ENCODE results near the gene CHRNA4.

CHRNA4 gene

GRCh38 chr20:63312273-63312672 is 48.9 kb downstream of the CHRNA4 start:
- no peak for TF ChIP-seq CTCF (IDR thresholded peaks at IDR 0.05)
- H3K4me3 ChIP-seq (ENCODE audit: low read depth, low read length) = no peak overlapping the region
- H3K4me1 ChIP-seq = peaks cover 27% of the 10 kb centered on the region
- H3K36me3 ChIP-seq (ENCODE audit: control insufficient read depth, insufficient read depth, low read length) = no peaks in the 10 kb centered on the region
- no peak overlapping the region for H3K4me2 ChIP-seq (ENCODE audit: low read length)
- no peak overlapping the region for H2AFZ ChIP-seq
- H3K9ac ChIP-seq = no peak overlapping the region
- no peaks in the 10 kb centered on the region for H3K27me3 ChIP-seq (ENCODE audit: control insufficient read depth, insufficient read depth, low read length)
- H3K9me3 ChIP-seq (ENCODE audit: control insufficient read depth, low read length) = no peaks in the 10 kb centered on the region
- H3K27ac ChIP-seq = no peak overlapping the region
- H3K79me2 ChIP-seq = no peaks in the 10 kb centered on the region

GRCh38 chr20:63311833-63312243 is 49.3 kb downstream of the CHRNA4 start:
- no peak overlapping the region for H3K9ac ChIP-seq
- H3K36me3 ChIP-seq (ENCODE audit: control insufficient read depth, insufficient read depth, low read length) = no peaks in the 10 kb centered on the region
- H2AFZ ChIP-seq = no peak overlapping the region
- H3K27me3 ChIP-seq (ENCODE audit: control insufficient read depth, insufficient read depth, low read length) = no peaks in the 10 kb centered on the region
- no peaks in the 10 kb centered on the region for H3K9me3 ChIP-seq (ENCODE audit: control insufficient read depth, low read length)
- no peak overlapping the region for H3K4me3 ChIP-seq (ENCODE audit: low read depth, low read length)
- peaks cover 27% of the 10 kb centered on the region for H3K4me1 ChIP-seq
- no peak for TF ChIP-seq CTCF (IDR thresholded peaks at IDR 0.05)
- no peaks in the 10 kb centered on the region for H3K79me2 ChIP-seq
- H3K27ac ChIP-seq = no peak overlapping the region
- no peak overlapping the region for H3K4me2 ChIP-seq (ENCODE audit: low read length)

GRCh38 chr20:63311186-63311832 is 49.8 kb downstream of the CHRNA4 start:
- Histone ChIP-seq H3K9me3 (ENCODE audit: control insufficient read depth, low read length) (no peaks in the 10 kb centered on the region), H3K36me3 (ENCODE audit: control insufficient read depth, insufficient read depth, low read length) (no peaks in the 10 kb centered on the region), H3K4me2 (ENCODE audit: low read length) (no peak overlapping the region), H3K9ac (no peak overlapping the region), H3K4me1 (peaks cover 27% of the 10 kb centered on the region), H2AFZ (no peak overlapping the region), H3K27ac (no peak overlapping the region), H3K79me2 (no peaks in the 10 kb centered on the region), H3K4me3 (ENCODE audit: low read depth, low read length) (no peak overlapping the region), H3K27me3 (ENCODE audit: control insufficient read depth, insufficient read depth, low read length) (no peaks in the 10 kb centered on the region)
- no peak for TF ChIP-seq CTCF (IDR thresholded peaks at IDR 0.05)

DNA sequence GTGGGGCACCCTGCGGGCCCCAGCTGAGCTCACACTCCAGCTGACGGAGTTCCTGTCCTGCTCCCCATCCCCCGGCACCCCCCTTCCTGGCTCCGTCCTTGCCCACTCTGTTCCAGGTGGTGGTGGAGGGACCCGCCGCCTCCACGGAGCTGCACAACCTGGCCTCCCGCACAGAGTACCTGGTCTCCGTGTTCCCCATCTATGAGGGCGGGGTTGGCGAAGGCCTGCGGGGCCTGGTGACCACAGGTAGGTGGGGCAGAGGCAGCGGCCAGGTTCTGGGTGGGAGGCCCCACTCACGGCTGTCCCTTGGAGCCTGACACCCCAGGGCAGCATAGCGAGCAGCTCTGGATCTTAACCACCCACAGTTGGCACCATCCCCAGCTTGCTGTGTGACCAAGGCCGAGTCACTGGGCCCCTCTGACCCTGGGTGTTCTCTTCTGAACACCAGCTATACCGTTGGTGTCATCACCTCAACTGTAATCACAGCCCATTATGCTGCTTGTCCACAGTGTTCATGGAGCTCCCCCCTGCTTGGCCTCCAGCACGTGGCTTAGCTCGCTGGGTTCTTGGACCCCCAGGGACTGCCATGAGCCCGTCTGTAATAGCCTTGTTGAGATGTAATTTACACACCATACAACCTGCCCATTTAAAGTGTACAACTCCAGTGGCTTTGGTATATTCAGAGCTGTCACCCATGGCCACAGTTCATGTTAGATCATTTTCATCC is 50.7 kb downstream of the CHRNA4 start:
- no peak overlapping the region for H2AFZ ChIP-seq
- no peaks in the 10 kb centered on the region for H3K36me3 ChIP-seq (ENCODE audit: control insufficient read depth, insufficient read depth, low read length)
- H3K79me2 ChIP-seq = no peaks in the 10 kb centered on the region
- no peak overlapping the region for H3K4me3 ChIP-seq (ENCODE audit: low read depth, low read length)
- no peaks in the 10 kb centered on the region for H3K9me3 ChIP-seq (ENCODE audit: control insufficient read depth, low read length)
- no peak overlapping the region for H3K27ac ChIP-seq
- no peak for TF ChIP-seq CTCF (IDR thresholded peaks at IDR 0.05)
- no peak overlapping the region for H3K4me2 ChIP-seq (ENCODE audit: low read length)
- no peaks in the 10 kb centered on the region for H3K27me3 ChIP-seq (ENCODE audit: control insufficient read depth, insufficient read depth, low read length)
- no peak overlapping the region for H3K9ac ChIP-seq
- peaks cover 23% of the 10 kb centered on the region for H3K4me1 ChIP-seq

Measured in parathyroid adenoma (tissue), 2 donors.